ENCODE measurements around the gene OTUB1.
"Not testable (repeated sequence)": the region's sequence is repeated elsewhere in the genome, so short reads cannot be mapped to it uniquely, and the experiment has no call there.

GRCh38 chr11:63963895-63964294 is 22.3 kb upstream of the OTUB1 start:
- TF ChIP-seq CTCF, POLR2A (IDR thresholded peaks at IDR 0.05): not testable (repeated sequence)

All from right lobe of liver (tissue), 4 donors.